ENCODE measurements around the gene HBD.
"Not testable (repeated sequence)": the region's sequence is repeated elsewhere in the genome, so short reads cannot be mapped to it uniquely, and the experiment has no call there.

HBD gene

GRCh38 chr11:5258543-5259262 lies 24.4 kb upstream of the HBD start:
- no peak overlapping the region for H3K9ac ChIP-seq (ENCODE audit: low read depth, low read length)
- ATAC-seq (ENCODE audit: insufficient read depth, low read depth) (no peak), DNase-seq (no peak)
- TF ChIP-seq EZH2 (IDR thresholded peaks at IDR 0.05; ENCODE audit: borderline replicate concordance, low read depth, low read length, severe bottlenecking) = no peak
- TF ChIP-seq CTCF (IDR thresholded peaks at IDR 0.05; ENCODE audit: borderline replicate concordance, extremely low read depth, low read length, poor library complexity, severe bottlenecking) = no peak
- no peak overlapping the region for H3K4me3 ChIP-seq (ENCODE audit: low read depth in 1 of 2, low read length in 2 of 2)
- H3K4me2 ChIP-seq (ENCODE audit: insufficient read depth, low read length) = no peak overlapping the region
- no peaks in the 10 kb centered on the region for H3K79me2 ChIP-seq (ENCODE audit: insufficient read depth, low read length)
- H2AFZ ChIP-seq (ENCODE audit: low read depth, low read length) = no peak overlapping the region
- H3K4me1 ChIP-seq (ENCODE audit: insufficient read depth, low read length) = no peaks in the 10 kb centered on the region
- H3K9me3 ChIP-seq (ENCODE audit: insufficient read depth, low read length, severe bottlenecking) = no peaks in the 10 kb centered on the region
- H3K27me3 ChIP-seq (ENCODE audit: insufficient read depth, low read length, poor library complexity) = no peaks in the 10 kb centered on the region
- H3K36me3 ChIP-seq (ENCODE audit: insufficient read depth, low read length) = no peaks in the 10 kb centered on the region
- no peak overlapping the region for H3K27ac ChIP-seq (ENCODE audit: low read length)
- no peaks in the 10 kb centered on the region for H4K20me1 ChIP-seq (ENCODE audit: insufficient read depth, low read length)

- H2AFZ ChIP-seq (ENCODE audit: low read depth, low read length) = no peak overlapping the region
These were observed 23.0 kb upstream of the HBD start for GRCh38 chr11:5257296-5257695.

GRCh38 chr11:5254646-5255413 lies 20.5 kb upstream of the HBD start, which contains the start of gene HBG2:
Gene HBG2 (minus strand): TSS chr11:5254781. CDS start chr11:5254728, 53 bp downstream.
- DNase-seq; ATAC-seq (ENCODE audit: insufficient read depth, low read depth); H3K4me1 ChIP-seq (ENCODE audit: insufficient read depth, low read length); H3K4me3 ChIP-seq (ENCODE audit: low read depth in 1 of 2, low read length in 2 of 2); H3K4me2 ChIP-seq (ENCODE audit: insufficient read depth, low read length); H4K20me1 ChIP-seq (ENCODE audit: insufficient read depth, low read length); H3K79me2 ChIP-seq (ENCODE audit: insufficient read depth, low read length); H3K9ac ChIP-seq (ENCODE audit: low read depth, low read length); H3K27ac ChIP-seq (ENCODE audit: low read length); H3K36me3 ChIP-seq (ENCODE audit: insufficient read depth, low read length); H2AFZ ChIP-seq (ENCODE audit: low read depth, low read length); H3K9me3 ChIP-seq (ENCODE audit: insufficient read depth, low read length, severe bottlenecking); H3K27me3 ChIP-seq (ENCODE audit: insufficient read depth, low read length, poor library complexity): not testable (repeated sequence)

More at GRCh38 chr11:5257296-5257695, 23.0 kb upstream of the HBD start:
- Histone ChIP-seq H3K4me3 (ENCODE audit: low read depth in 1 of 2, low read length in 2 of 2) (no peak overlapping the region), H3K4me1 (ENCODE audit: insufficient read depth, low read length) (no peaks in the 10 kb centered on the region), H3K9ac (ENCODE audit: low read depth, low read length) (no peak overlapping the region), H3K9me3 (ENCODE audit: insufficient read depth, low read length, severe bottlenecking) (no peaks in the 10 kb centered on the region), H3K4me2 (ENCODE audit: insufficient read depth, low read length) (no peak overlapping the region), H4K20me1 (ENCODE audit: insufficient read depth, low read length) (no peaks in the 10 kb centered on the region), H3K27ac (ENCODE audit: low read length) (no peak overlapping the region), H3K79me2 (ENCODE audit: insufficient read depth, low read length) (no peaks in the 10 kb centered on the region), H3K27me3 (ENCODE audit: insufficient read depth, low read length, poor library complexity) (no peaks in the 10 kb centered on the region), H3K36me3 (ENCODE audit: insufficient read depth, low read length) (no peaks in the 10 kb centered on the region)
- ATAC-seq (ENCODE audit: insufficient read depth, low read depth) (no peak), DNase-seq (no peak)
- TF ChIP-seq CTCF (IDR thresholded peaks at IDR 0.05; ENCODE audit: borderline replicate concordance, extremely low read depth, low read length, poor library complexity, severe bottlenecking) (no peak), EZH2 (IDR thresholded peaks at IDR 0.05; ENCODE audit: borderline replicate concordance, low read depth, low read length, severe bottlenecking) (no peak)

- DNase-seq; H3K9ac ChIP-seq (ENCODE audit: low read depth, low read length); H3K4me3 ChIP-seq (ENCODE audit: low read depth in 1 of 2, low read length in 2 of 2); ATAC-seq (ENCODE audit: insufficient read depth, low read depth); H3K4me1 ChIP-seq (ENCODE audit: insufficient read depth, low read length); H4K20me1 ChIP-seq (ENCODE audit: insufficient read depth, low read length); H3K27me3 ChIP-seq (ENCODE audit: insufficient read depth, low read length, poor library complexity); H3K4me2 ChIP-seq (ENCODE audit: insufficient read depth, low read length); H2AFZ ChIP-seq (ENCODE audit: low read depth, low read length); H3K36me3 ChIP-seq (ENCODE audit: insufficient read depth, low read length); H3K9me3 ChIP-seq (ENCODE audit: insufficient read depth, low read length, severe bottlenecking); H3K27ac ChIP-seq (ENCODE audit: low read length); H3K79me2 ChIP-seq (ENCODE audit: insufficient read depth, low read length): not testable (repeated sequence)
These were observed 19.7 kb upstream of the HBD start for GRCh38 chr11:5254023-5254422.

- H3K4me1 ChIP-seq (ENCODE audit: insufficient read depth, low read length); H3K4me2 ChIP-seq (ENCODE audit: insufficient read depth, low read length); H4K20me1 ChIP-seq (ENCODE audit: insufficient read depth, low read length); H2AFZ ChIP-seq (ENCODE audit: low read depth, low read length); H3K27me3 ChIP-seq (ENCODE audit: insufficient read depth, low read length, poor library complexity); H3K36me3 ChIP-seq (ENCODE audit: insufficient read depth, low read length); H3K79me2 ChIP-seq (ENCODE audit: insufficient read depth, low read length); ATAC-seq (ENCODE audit: insufficient read depth, low read depth); H3K27ac ChIP-seq (ENCODE audit: low read length); H3K9ac ChIP-seq (ENCODE audit: low read depth, low read length); H3K4me3 ChIP-seq (ENCODE audit: low read depth in 1 of 2, low read length in 2 of 2); DNase-seq; H3K9me3 ChIP-seq (ENCODE audit: insufficient read depth, low read length, severe bottlenecking): not testable (repeated sequence)
These were observed 19.2 kb upstream of the HBD start for GRCh38 chr11:5253440-5253839.

Data from DND-41 (cell line).